Liver (tissue), 3 donors: ENCODE measurements around the gene SREBF1.

Experiments used
- GABPA ChIP-seq, 2 donors: IDR thresholded peaks in 1 of 2; conservative IDR thresholded peaks in 1 of 2; 2 replicates each; pipeline ENCODE4 v1.6.1; 2016; ENCODE audit warnings: antibody characterized with exemption in 2 of 2, mild to moderate bottlenecking in 1 of 2, moderate library complexity in 1 of 2
- JUND ChIP-seq, 2 donors: IDR thresholded peaks; 2 replicates each; pipeline ENCODE4 v1.6.1; 2016; ENCODE audit warnings: antibody characterized with exemption in 2 of 2
- MAX ChIP-seq: IDR thresholded peaks from 2 replicates; pipeline ENCODE4 v1.6.1; 2016; ENCODE audit warnings: antibody characterized with exemption
- TAF1 ChIP-seq: conservative IDR thresholded peaks from 2 replicates; pipeline ENCODE4 v1.6.1; 2016; ENCODE audit warnings: antibody characterized with exemption, mild to moderate bottlenecking
- YY1 ChIP-seq: IDR thresholded peaks from 2 replicates; pipeline ENCODE4 v1.6.1; 2016; ENCODE audit warnings: antibody characterized with exemption, mild to moderate bottlenecking
- TF ChIP-seq, protein P1 (sequence below): fragments of 150-350 bp; IDR thresholded peaks from 2 replicates; pipeline ENCODE4 v1.5.1; 2017; ENCODE audit warnings: improper control_type of control experiment, low read depth, low read length; ENCODE audit not compliant: missing input control
- TF ChIP-seq, protein P2 (sequence below): IDR thresholded peaks from 2 replicates; pipeline ENCODE4 v1.6.1; 2016; ENCODE audit warnings: antibody characterized with exemption, mild to moderate bottlenecking
- donor health status: healthy.
- donor health status: healthy.

DNA sequence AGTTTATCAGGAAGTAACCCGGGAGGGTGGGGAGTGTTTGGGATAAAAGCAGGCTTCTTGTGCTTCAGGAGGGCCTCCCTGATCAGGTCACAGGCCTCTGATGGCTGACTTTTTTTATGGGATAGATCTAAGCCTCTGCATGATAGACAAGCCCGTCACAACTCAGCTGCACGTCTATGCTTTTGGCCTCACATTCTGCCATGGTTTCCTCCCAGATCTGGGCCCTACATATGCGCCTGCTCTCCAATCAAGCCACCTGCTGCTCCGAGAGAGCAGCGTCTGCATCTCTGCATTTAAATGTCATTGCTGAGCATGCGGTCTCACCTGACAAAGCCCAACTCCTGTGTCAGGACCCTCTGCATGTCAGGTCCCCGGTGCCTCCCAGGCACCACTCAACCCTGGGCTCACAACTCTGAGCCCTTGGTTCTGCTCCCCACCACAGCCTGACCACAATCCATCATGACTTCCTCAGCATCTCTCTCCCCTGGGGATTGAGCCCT, 45.3 kb upstream of the SREBF1 start:
- TF ChIP-seq, protein P1, sequence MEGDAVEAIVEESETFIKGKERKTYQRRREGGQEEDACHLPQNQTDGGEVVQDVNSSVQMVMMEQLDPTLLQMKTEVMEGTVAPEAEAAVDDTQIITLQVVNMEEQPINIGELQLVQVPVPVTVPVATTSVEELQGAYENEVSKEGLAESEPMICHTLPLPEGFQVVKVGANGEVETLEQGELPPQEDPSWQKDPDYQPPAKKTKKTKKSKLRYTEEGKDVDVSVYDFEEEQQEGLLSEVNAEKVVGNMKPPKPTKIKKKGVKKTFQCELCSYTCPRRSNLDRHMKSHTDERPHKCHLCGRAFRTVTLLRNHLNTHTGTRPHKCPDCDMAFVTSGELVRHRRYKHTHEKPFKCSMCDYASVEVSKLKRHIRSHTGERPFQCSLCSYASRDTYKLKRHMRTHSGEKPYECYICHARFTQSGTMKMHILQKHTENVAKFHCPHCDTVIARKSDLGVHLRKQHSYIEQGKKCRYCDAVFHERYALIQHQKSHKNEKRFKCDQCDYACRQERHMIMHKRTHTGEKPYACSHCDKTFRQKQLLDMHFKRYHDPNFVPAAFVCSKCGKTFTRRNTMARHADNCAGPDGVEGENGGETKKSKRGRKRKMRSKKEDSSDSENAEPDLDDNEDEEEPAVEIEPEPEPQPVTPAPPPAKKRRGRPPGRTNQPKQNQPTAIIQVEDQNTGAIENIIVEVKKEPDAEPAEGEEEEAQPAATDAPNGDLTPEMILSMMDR, result no peak
- TF ChIP-seq GABPA (IDR thresholded peaks at IDR 0.05 in 1 of 2, conservative IDR thresholded peaks at IDR 0.05 in 1 of 2) (no peak), MAX (no peak), TAF1 (no peak), YY1 (no peak), JUND (IDR thresholded peaks at IDR 0.05) (no peak)
- TF ChIP-seq, protein P2, sequence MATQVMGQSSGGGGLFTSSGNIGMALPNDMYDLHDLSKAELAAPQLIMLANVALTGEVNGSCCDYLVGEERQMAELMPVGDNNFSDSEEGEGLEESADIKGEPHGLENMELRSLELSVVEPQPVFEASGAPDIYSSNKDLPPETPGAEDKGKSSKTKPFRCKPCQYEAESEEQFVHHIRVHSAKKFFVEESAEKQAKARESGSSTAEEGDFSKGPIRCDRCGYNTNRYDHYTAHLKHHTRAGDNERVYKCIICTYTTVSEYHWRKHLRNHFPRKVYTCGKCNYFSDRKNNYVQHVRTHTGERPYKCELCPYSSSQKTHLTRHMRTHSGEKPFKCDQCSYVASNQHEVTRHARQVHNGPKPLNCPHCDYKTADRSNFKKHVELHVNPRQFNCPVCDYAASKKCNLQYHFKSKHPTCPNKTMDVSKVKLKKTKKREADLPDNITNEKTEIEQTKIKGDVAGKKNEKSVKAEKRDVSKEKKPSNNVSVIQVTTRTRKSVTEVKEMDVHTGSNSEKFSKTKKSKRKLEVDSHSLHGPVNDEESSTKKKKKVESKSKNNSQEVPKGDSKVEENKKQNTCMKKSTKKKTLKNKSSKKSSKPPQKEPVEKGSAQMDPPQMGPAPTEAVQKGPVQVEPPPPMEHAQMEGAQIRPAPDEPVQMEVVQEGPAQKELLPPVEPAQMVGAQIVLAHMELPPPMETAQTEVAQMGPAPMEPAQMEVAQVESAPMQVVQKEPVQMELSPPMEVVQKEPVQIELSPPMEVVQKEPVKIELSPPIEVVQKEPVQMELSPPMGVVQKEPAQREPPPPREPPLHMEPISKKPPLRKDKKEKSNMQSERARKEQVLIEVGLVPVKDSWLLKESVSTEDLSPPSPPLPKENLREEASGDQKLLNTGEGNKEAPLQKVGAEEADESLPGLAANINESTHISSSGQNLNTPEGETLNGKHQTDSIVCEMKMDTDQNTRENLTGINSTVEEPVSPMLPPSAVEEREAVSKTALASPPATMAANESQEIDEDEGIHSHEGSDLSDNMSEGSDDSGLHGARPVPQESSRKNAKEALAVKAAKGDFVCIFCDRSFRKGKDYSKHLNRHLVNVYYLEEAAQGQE, result no peak
